Measurements from ENCODE around the gene SNRPA.
"Not testable (repeated sequence)": the region's sequence is repeated elsewhere in the genome, so short reads cannot be mapped to it uniquely, and the experiment has no call there.

SNRPA gene

DNA sequence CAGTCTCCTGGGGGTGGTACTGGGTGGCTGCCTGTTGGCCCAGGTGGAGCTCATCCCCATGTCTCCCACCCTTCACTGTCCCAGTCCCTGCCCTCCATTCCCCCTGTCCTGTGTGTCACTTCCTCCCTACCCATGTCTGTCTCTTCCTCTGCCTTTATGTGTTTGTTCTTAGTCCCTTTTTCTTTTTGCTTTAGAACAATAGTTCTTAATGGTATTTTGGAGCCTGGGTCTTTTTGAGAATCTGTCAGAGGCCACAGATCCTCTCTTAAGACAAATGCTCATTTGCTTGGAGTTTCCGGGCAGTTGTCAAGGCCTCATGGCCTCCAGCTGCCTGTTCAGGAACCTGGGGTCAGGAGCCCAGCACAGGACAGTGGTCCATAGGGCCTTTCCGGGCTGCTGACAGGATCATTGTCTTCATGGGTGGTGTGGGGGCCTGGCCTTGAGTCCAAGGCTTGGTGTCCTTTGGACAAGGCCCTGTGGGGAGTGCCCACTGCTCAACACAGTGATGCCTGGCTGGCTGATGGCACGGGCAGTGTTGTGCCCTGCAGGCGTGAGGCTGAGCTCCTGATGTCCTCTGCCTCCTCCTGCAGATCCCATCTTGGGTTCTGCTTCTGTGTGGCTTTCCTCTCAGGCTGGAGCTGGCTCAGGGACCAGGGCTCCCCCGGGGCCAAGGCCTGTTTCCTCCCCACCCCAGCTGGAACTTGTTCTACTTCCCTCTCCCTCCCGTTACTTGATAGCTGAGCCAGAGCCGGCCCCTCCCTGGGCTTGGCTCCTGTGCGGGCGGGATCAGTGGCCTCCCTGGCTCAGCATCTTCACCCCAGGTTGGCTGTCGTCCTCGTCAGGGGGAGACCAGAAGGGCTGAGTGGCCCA lies 51.5 kb downstream of the SNRPA start:
- no peak for DNase-seq

DNA sequence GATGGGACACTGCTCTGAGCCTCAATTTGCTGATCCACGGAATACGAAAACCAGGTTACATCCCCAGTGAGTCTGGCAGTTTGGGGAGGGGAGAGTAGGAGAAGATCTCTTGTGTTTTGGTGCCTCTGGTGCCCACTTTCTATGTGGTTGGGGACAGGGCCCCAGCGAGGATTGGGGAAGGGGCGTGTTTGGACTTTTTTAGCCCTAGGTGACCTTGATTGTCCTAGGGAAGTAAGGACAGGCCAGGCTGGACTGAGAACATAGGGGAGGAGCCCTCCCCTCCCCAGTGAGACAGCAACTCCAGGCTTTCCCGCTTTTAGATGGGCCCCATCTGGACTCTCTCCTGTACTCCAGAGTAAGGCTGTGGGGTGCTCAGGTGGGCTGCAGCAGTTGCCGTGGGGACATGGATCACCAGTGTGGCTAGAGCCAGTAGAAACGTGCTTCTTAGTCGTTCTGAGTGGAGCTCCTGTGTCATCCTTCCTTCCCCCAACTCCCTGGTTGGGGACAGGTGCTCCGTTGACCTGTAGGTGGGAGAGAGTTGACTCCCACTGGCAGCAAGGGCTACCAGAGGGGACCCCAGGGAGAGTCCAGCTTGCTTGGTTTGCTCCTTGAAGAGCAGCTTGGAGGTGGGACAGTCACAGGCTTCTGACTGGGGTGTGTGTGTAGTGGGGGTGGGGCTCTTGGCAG lies 52.3 kb downstream of the SNRPA start:
- no peak for DNase-seq

DNA sequence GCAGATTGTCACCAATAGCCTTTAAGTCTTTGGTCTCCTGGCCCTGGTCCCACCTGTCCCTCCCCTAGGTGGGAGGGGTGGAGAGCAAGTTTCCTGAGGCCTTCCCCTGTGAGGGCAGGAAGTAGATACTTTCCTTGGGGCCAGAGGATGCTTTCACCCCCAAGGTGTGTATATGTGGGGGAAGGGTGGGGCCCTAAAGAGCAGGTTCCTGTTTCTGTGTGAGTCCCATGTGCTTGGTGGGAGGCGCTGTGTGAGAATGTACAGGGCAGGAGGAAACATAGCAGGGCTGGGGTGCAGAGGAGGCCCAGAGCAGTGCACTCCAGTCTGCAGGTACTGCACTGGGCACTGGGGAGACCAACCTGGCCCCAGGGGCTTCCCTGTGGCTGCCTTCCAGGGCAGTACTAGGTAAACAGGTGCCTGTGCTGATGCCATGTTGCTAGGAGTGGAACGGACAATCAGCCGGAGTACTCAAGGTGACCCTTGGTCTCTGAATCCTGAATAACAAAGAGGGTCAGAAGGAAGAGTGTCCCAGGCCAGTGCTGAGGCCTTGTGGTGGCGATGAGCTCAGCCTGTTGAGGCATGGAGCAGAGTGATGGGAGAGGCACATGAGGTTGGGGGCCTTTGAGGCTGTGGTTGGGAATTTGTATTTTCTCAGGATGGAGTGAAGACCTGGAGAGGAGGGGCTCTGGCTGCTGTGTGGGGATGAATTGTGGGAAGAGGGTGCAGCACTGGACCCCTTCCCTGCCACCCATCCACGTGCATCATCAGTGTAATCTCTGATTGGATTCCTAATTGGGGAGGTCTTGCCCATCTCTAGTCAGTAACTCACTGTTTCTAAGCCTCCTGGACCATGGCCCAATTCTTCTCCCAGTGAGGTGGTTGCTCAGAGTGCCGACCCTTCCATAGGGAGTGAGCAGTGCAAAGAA lies 53.1 kb downstream of the SNRPA start:
- DNase-seq = no peak

DNA sequence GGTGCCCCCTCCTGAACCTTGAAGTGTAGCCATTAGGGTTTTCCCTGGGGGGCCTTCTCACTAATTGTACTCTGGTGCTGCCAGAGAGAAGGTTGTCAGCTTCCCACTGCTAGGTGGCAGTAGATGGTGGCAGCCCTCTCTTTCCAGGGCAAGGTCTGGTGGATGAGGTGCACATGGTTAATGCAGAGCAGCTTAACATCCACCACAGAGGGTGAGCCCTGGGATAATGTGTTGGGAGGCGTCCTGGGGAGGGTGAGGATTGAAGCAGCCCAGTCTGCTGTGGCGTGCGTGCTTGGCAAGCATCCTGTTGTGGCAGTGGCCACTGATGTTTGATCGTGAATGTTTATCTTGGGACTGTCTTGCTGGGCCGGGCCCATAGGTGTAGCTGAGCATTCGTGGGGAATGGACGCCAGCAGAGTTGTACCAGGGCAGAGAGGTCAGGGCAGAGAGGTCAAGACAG lies 53.8 kb downstream of the SNRPA start:
- DNase-seq = no peak

DNA sequence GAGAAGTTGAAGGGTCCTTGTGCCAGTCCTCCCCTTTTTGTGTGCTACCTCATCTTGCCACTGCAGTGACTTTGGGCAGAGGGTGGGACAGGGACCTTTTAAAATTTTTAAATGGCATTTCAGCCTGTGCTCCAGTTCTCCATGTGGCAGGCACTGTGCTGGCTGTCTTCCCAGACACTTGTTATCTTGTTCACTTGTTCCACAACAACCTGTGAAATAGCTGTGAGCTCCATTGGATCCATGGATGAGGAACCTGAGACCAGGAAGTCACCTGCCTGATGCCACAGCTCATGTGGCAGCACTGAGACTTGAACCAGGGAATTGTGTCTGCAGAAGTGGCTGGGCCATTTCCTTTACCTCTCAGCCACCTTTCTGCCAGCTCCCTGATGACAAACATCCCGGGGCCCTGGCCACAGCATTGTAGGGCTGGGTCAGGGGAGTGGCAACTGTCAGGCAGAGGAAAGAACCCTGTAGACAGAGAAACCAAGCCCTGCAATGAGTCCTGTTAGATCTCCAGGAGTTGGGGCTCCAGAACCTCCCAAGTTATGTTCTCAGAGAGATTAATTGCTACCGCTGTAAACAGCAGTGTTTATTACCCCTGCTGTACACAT lies 54.4 kb downstream of the SNRPA start:
- no peak for DNase-seq

DNA sequence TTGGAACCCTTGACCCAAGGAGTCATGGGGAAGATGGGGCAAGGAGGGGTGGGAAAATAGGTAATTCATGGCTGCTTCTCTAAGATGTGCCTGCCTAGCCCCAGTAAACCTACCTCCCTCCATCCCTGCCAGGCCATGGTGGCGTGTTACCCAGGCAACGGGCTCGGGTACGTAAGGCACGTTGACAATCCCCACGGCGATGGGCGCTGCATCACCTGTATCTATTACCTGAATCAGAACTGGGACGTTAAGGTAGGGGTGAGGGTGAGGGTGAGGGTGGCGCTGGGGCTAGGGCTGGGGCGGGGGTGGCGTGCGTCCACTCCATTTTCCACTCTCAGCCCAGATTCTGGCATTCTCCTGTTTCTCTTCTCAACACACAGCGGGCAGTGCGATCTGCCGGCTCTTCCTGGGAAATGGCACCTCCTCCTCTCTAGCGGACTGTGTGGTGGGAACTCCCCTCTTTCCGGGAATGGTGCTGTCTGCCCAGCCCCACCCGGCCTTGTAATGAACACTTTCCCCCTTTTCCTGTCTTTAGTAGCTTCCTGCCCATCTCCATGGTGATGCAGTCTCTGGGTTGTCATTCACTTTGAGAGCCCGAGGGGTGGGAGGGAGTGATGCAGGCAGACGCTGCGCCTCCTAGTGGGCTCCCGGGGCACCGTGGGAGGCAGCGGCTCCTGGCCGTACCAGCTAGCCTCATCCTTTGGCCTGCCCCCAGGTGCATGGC lies 55.6 kb downstream of the SNRPA start:
- DNase-seq = peak; percentile 96

DNA sequence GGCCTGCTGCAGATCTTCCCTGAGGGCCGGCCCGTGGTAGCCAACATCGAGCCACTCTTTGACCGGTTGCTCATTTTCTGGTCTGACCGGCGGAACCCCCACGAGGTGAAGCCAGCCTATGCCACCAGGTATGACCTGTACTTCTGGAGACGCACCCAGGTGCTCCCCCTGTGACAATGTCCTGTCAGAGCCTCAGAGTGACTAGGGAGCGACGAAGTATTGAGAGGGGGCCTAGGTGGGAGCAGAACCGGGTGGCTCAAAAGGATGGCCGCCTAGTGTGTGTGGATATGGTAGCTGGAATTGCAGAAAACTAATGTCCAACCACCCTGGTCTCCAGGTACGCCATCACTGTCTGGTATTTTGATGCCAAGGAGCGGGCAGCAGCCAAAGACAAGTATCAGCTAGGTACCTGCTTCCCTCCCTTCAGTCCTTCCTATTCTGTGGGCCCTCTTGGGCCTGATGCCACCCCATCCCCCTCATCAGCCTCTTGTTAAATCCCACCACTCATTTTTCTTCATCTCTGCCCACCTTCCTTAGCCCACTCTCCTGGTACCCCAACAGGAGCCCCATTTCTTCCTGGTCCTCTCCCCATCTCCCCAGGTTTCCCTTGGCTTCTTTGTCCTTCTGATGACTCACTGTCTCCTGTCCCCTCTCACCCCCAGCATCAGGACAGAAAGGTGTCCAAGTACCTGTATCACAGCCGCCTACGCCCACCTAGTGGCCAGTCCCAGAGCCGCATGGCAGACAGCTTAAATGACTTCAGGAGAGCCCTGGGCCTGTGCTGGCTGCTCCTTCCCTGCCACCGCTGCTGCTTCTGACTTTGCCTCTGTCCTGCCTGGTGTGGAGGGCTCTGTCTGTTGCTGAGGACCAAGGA lies 56.4 kb downstream of the SNRPA start:
- DNase-seq = no peak

DNA sequence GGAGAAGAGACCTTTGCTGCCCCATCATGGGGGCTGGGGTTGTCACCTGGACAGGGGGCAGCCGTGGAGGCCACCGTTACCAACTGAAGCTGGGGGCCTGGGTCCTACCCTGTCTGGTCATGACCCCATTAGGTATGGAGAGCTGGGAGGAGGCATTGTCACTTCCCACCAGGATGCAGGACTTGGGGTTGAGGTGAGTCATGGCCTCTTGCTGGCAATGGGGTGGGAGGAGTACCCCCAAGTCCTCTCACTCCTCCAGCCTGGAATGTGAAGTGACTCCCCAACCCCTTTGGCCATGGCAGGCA lies 57.0 kb downstream of the SNRPA start:
- DNase-seq = no peak

DNA sequence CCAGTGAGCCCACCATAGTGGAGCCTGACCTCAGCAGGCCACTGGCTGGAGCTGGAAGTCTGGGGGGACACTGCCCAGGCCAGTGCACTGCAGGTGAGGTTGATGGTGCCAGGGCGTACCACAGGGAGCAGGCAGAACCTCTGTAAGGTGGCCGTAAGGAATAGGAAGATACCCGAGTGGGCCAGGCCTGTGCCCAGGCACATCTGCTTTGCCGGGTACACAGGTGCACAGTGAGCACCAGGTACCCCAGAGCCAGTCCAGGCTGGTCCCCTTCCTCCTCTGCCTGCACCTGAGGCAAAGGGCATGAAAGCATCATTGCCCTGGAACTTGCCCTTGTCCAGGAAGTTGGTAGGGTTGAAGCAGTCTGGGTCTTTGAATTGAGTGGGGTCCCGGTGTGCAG lies 57.5 kb downstream of the SNRPA start:
- no peak for DNase-seq

DNA sequence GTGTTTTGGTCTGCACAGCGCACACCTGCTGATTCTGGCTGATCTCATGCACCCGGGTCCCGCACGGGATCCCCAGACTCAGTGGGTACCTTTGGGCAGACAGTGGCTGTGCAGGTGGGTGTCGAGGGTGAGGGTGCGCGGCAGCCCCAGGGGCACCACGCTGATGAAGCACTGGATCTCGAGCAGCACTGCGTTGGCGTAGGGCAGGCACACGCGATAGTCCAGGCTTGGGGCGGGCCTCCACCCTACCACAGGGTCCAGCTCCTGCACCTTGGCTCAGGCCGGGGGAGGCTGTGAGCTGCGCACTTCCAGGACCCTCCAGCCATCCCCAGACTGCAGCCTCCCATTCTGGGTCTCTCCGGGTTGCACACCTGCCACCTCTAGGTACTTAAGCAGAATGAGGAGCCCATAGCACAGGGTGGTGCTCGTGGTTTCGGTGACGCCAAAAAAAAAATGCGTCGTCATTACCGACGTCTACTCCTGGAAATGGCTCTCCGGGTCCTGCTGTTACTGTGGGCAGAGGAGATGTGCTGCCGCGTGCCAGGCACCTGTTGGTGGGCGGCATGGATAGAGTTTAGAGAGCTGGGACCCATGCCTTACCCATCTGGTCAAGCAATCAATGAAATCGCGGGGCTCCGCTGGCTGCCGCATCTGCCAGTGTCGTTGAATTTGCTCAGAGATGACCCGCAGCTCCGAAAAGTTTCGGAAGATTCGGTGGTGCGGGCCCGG lies 58.5 kb downstream of the SNRPA start:
- DNase-seq = no peak

DNA sequence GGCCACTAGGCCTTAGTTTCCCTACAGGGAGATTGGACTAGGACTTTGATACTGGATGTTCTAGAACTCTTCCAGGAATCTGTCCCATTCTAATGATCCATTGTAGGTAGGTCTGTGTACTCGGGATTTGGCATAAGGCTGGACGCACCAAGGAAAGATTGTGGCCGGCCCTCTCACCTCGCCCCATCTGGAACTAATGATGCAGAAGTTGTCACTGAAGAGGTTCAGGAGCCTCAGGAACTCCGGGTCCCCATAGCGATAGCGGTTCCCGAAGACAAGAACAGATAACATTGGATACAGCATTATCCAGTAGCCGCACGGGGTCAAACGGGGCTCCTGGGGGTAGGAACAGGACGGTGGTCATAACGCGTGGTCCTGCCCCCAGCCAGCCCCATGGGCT lies 59.2 kb downstream of the SNRPA start:
- no peak for DNase-seq

DNA sequence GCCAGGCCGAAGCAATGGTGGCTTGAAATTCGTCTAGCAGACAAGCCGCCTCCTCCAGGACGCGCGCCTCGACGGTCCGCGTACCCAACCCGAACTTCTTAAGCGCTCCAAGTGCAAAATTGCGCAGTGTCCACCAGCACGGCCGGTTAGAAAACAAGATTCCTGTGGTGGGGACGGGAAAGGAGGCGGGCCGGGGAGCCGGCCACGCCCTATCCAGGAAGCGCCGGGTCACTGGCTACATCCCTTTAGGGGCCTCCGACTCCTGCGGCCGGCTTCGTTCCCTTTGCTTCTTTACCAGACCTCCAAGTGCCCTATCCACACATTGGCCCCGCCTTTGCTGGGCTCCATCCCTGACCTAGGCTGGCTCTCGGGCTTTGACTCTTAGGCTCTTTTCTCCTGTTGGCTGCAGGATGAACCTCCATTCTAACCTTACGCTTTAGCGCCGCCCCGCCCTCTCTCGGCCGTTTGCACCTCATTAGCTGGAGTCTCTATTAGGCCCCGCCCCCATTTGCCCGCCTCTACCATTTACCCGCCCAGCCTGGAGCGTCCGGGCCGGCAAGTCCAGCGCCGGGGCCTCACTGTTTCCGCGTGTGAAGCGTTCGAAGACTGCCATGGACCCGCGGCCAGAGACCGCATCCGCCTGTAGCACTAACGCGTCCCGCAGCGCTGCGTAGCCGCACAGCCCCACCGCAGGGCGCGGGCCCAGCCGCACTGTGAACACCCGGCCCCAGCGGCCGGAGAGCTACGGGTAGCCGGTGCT lies 59.8 kb downstream of the SNRPA start:
- DNase-seq = not testable (repeated sequence)

DNA sequence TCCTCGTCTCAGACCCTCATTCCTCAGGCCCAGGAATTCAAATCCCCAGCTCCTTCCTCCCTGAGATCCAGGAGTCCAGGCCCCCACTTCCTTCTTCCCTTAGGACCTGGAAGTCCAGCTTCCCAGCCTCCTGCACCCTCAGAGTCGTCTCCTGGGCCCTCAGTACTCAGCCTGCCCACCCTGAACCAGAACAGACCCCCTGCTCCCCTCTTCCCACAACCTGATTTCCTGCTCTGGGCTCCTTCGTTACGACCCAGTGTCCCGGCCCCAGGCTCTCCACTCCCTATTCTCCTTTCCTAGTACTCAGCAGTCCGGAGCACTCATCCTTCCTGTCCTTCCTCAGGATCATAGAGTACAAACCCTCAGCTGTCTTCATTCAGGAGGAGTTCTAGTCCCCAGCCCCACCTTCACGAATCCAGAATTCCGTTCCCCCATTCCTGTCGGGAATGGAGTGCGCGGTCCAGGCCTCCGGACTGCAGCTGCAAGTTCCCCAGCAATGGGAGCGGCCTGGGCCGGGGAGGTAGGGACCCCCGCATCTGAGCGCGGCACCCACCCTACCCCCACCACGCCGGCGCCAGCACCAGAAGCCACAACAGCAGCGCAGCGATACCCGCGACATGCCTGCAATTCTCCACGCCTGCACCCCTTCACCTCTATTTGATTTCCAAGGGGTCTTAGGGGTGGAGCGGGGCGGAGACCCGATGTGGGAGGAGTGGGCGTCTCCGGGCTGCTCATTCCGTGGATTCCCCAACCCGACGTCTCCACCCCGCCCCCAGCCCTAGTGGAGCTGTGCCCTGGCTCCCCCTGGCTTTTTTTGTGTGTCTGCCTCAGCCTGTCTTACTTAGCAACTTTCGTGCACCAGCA lies 60.7 kb downstream of the SNRPA start:
- no peak for DNase-seq

DNA sequence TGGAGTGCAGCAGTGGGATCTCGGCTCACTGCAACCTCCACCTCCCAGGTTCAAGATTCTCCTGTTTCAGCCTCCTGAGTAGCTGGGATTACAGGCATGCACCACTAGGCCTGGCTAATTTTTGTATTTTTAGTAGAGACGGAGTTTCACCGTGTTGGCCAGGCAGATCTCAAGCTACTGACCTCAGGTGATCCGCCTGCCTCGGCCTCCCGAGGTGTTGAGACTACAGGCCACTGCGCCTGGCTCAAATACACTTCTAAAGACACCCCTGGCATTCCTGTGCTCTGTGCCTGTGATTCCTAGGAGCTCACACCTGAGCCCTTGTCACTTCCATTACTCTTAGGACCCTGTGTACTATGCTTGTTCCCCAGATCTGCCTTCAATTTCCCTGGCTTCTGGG lies 61.6 kb downstream of the SNRPA start:
- not testable (repeated sequence) for DNase-seq

DNA sequence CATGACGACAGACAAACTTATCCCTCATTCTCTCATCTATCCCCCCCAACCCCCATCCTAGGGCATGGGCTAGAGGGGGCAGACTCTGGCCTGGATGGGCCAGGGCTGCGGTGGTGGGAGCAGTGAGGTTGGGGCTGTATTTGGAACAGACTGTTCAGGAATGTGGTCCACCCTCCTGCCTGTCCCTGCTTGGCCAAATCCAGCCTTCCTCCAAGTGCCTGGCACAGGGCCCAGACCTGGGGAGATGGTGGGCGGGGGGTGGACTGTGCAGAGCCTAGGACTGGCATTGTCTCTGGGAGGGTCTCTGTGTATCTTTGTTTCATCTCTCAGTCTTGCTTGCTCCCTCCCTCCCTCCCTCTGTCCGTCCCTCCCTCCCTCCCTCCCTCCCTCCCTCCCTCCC lies 62.2 kb downstream of the SNRPA start:
- DNase-seq = no peak

Data from 8988T (cell line).